Neural progenitor cell (in vitro differentiated cells): Measurements from ENCODE around the gene RASGRF1.

Experiments
- EZH2 ChIP-seq: fragments of 200-600 bp; sonication (generic); IDR thresholded peaks from 2 replicates; pipeline ENCODE4 v1.6.1; 2017; ENCODE audit warnings: antibody characterized with exemption, mild to moderate bottlenecking, moderate library complexity
- EZH2phosphoT487 ChIP-seq: fragments of 200-600 bp; sonication (generic); IDR thresholded peaks from 2 replicates; pipeline ENCODE4 v1.6.1; 2017; ENCODE audit warnings: antibody characterized with exemption
- TF ChIP-seq, protein P1 (sequence below): fragments of 200-600 bp; sonication (generic); IDR thresholded peaks from 2 replicates; pipeline ENCODE4 v1.5.1; 2017; ENCODE audit warnings: antibody characterized with exemption, mild to moderate bottlenecking

GRCh38 chr15:79010278-79010677 is 80.3 kb downstream of the RASGRF1 start:
- TF ChIP-seq, protein P1, sequence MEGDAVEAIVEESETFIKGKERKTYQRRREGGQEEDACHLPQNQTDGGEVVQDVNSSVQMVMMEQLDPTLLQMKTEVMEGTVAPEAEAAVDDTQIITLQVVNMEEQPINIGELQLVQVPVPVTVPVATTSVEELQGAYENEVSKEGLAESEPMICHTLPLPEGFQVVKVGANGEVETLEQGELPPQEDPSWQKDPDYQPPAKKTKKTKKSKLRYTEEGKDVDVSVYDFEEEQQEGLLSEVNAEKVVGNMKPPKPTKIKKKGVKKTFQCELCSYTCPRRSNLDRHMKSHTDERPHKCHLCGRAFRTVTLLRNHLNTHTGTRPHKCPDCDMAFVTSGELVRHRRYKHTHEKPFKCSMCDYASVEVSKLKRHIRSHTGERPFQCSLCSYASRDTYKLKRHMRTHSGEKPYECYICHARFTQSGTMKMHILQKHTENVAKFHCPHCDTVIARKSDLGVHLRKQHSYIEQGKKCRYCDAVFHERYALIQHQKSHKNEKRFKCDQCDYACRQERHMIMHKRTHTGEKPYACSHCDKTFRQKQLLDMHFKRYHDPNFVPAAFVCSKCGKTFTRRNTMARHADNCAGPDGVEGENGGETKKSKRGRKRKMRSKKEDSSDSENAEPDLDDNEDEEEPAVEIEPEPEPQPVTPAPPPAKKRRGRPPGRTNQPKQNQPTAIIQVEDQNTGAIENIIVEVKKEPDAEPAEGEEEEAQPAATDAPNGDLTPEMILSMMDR = no peak
- no peak for TF ChIP-seq EZH2phosphoT487
- TF ChIP-seq EZH2 = no peak
